GM23338 (cell line): ENCODE results near the gene ADGRD1. TPM values are rescaled to one million over a fixed set of nuclear protein-coding genes. Genes with fewer than 3 reads are reported as not detected.
A peak's percentile ranks its signal among the peaks of the same experiment; 100 is the strongest.

Source experiments
- ATAC-seq: fragments of 200-7000 bp; cut with Tn5 transposase; 3 replicates; pipeline ENCODE4 v1.9.1; 2020
- DNase-seq: peaks from one replicate; pipeline ENCODE4 v3.0.0-alpha.2; 2015; ENCODE audit warnings: low spot score
- H2AFZ ChIP-seq: fragments of 200-600 bp; sonication (generic); 2 replicates; pipeline ENCODE4 v1.8.0; 2016; ENCODE audit warnings: antibody characterized with exemption, mild to moderate bottlenecking, moderate library complexity
- H3F3A ChIP-seq: fragments of 200-600 bp; sonication (generic); replicated peaks from 2 replicates; pipeline ENCODE4 v1.8.0; 2017; ENCODE audit warnings: antibody characterized with exemption, mixed run types, low read depth
- H3K27ac ChIP-seq: fragments of 200-600 bp; sonication (generic); 2 replicates; pipeline ENCODE4 v1.6.1; 2016; ENCODE audit warnings: low read depth
- H3K27me3 ChIP-seq: fragments of 200-600 bp; sonication (generic); 2 replicates; pipeline ENCODE4 v1.8.0; 2016; ENCODE audit warnings: mild to moderate bottlenecking, mixed run types, moderate library complexity; ENCODE audit not compliant: insufficient read depth
- H3K36me3 ChIP-seq: fragments of 200-600 bp; sonication (generic); 2 replicates; pipeline ENCODE4 v1.8.0; 2016; ENCODE audit warnings: mild to moderate bottlenecking; ENCODE audit not compliant: insufficient read depth
- H3K4me1 ChIP-seq: fragments of 200-600 bp; sonication (generic); 2 replicates; pipeline ENCODE4 v1.8.0; 2016; ENCODE audit warnings: mild to moderate bottlenecking, moderate library complexity; ENCODE audit not compliant: insufficient read depth
- H3K4me2 ChIP-seq: fragments of 200-600 bp; sonication (generic); 2 replicates; pipeline ENCODE4 v1.7.1; 2017; ENCODE audit warnings: mixed run types
- H3K4me3 ChIP-seq: fragments of 200-600 bp; sonication (generic); 2 replicates; pipeline ENCODE4 v1.6.1; 2016; ENCODE audit warnings: mixed run types
- H3K79me2 ChIP-seq: fragments of 200-600 bp; sonication (generic); replicated peaks from 2 replicates; pipeline ENCODE4 v1.8.0; 2017; ENCODE audit warnings: mild to moderate bottlenecking; ENCODE audit not compliant: insufficient read depth
- H3K9me2 ChIP-seq: fragments of 200-600 bp; sonication (generic); 2 replicates; pipeline ENCODE4 v1.8.0; 2017; ENCODE audit not compliant: insufficient read depth
- H4K20me1 ChIP-seq: fragments of 200-600 bp; sonication (generic); replicated peaks from 2 replicates; pipeline ENCODE4 v1.8.0; 2017; ENCODE audit warnings: mild to moderate bottlenecking; ENCODE audit not compliant: insufficient read depth
- H3K27ac Mint-ChIP-seq: 2 replicates; pipeline ENCODE4 v1.8.0; 2020; ENCODE audit warnings: inconsistent platforms, mild to moderate bottlenecking, moderate library complexity, mixed read lengths
- H3K27me3 Mint-ChIP-seq: 3 replicates; pipeline ENCODE4 v1.8.0; 2022; ENCODE audit warnings: low read depth, mild to moderate bottlenecking, moderate library complexity, mixed read lengths, inconsistent platforms; ENCODE audit not compliant: insufficient read depth, poor library complexity
- H3K36me3 Mint-ChIP-seq: 3 replicates; pipeline ENCODE4 v1.8.0; 2021; ENCODE audit warnings: low read depth, mild to moderate bottlenecking, inconsistent platforms, moderate library complexity, mixed read lengths
- H3K4me1 Mint-ChIP-seq: 3 replicates; pipeline ENCODE4 v1.8.0; 2020; ENCODE audit warnings: mild to moderate bottlenecking, inconsistent platforms, mixed read lengths
- H3K4me3 Mint-ChIP-seq: 3 replicates; pipeline ENCODE4 v1.8.0; 2021; ENCODE audit warnings: moderate library complexity, mild to moderate bottlenecking, inconsistent platforms, mixed read lengths
- H3K9me3 Mint-ChIP-seq: 3 replicates; pipeline ENCODE4 v1.8.0; 2020; ENCODE audit warnings: moderate library complexity, mild to moderate bottlenecking, inconsistent platforms, mixed read lengths
- CREB1 ChIP-seq: fragments of 250-450 bp; sonication (Bioruptor Pico); IDR thresholded peaks from 2 replicates; pipeline ENCODE4 v1.5.0; 2020; ENCODE audit warnings: low read depth, mild to moderate bottlenecking, moderate library complexity
- JUNB ChIP-seq: IDR thresholded peaks from one replicate; pipeline ENCODE4 v1.6.1; 2016; ENCODE audit warnings: antibody characterized with exemption; ENCODE audit not compliant: unreplicated experiment
- NANOG ChIP-seq: IDR thresholded peaks from 2 replicates; pipeline ENCODE4 v1.6.1; 2016; ENCODE audit warnings: antibody characterized with exemption, borderline replicate concordance
- POLR2AphosphoS5 ChIP-seq: IDR thresholded peaks from 2 replicates; pipeline ENCODE4 v1.6.1; 2016; ENCODE audit warnings: antibody characterized with exemption, low read depth
- STAT1 ChIP-seq: IDR thresholded peaks from one replicate; pipeline ENCODE4 v1.6.1; 2016; ENCODE audit warnings: antibody characterized with exemption; ENCODE audit not compliant: unreplicated experiment
- ZNF114 ChIP-seq: fragments of 250-450 bp; sonication (Bioruptor Pico); IDR thresholded peaks from 2 replicates; pipeline ENCODE4 v1.5.0; 2020; ENCODE audit warnings: mild to moderate bottlenecking, moderate library complexity
- ZNF331 ChIP-seq: fragments of 250-450 bp; sonication (Bioruptor Pico); IDR thresholded peaks from 2 replicates; pipeline ENCODE4 v1.5.0; 2020; ENCODE audit warnings: low read depth, mild to moderate bottlenecking, moderate library complexity
- ZNF462 ChIP-seq: fragments of 250-450 bp; sonication (Bioruptor Pico); IDR thresholded peaks from 2 replicates; pipeline ENCODE4 v1.5.0; 2020; ENCODE audit warnings: mild to moderate bottlenecking, moderate library complexity
- polyA plus RNA-seq: library from polyadenylated mRNA; unstranded; fragments of >200 nt; fragmentation: Nextera tagmentation; extraction: Ambion mirVana; gene quantifications from 2 replicates; pipeline ENCODE4 v1.2.1, GENCODE V29; 2016
- total RNA-seq: library from RNA; depleted of rRNA; stranded (reverse); fragments of >200 nt; shearing (Covaris generic); gene quantifications from 2 replicates; pipeline ENCODE4 v1.2.3, GENCODE V29; 2014
- TF ChIP-seq, protein P1 (sequence below), 2 experiments: fragments of 200-600 bp in 1 of 2; sonication (generic) in 1 of 2; conservative IDR thresholded peaks; 2 replicates each; pipeline versions ENCODE4 v1.5.1 to v1.6.1; 2016 to 2017; ENCODE audit warnings: antibody characterized with exemption in 2 of 2, low read depth in 2 of 2, mild to moderate bottlenecking in 2 of 2, moderate library complexity in 1 of 2

The ADGRD1 gene
- total and polyA plus RNA-seq, 2 experiments from 2014 or later, result 1.4 TPM; not detected in 1

DNA sequence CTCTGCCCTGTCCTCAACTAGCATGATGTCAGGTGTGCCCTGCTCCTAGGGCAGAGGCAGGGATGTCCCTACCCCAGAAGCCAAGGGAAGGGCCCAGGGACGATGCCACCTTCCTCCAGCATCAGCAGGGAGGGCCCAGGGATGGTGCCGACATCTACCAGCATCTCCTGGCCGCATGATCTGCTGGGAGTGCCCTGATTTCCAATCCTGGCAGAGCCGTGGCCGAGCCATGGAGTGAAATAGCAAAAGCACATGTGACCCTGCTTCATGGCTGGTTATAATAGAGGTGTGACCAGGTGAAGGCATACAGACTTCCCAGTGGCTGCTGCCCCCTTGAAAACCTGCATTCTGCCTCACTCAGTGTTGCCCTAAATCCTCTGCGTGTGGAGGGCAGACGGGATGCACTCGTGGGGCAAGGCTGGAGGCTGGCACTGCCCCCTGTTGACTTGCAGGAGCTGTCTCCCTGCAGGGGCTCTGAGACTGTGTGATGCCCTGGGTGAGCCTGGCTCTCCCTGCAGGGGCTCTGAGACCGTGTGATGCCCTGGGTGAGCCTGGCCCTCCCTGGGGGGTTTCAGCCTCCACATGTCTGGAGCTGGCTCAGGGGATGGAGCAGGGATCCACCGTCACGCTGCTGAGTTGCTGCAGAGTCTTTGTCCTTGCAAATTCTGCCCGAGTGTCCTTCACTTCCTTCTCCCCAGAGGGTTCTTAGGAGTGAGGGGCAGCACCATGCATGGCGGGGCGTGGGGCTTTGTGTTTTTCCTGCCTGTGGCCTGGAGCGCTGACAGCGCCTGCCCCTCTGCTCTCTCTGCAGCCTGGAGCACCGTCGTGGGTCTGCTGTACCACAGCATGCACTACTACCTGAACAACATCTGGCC, 51.7 kb downstream of the ADGRD1 start:
- TF ChIP-seq, protein P1, sequence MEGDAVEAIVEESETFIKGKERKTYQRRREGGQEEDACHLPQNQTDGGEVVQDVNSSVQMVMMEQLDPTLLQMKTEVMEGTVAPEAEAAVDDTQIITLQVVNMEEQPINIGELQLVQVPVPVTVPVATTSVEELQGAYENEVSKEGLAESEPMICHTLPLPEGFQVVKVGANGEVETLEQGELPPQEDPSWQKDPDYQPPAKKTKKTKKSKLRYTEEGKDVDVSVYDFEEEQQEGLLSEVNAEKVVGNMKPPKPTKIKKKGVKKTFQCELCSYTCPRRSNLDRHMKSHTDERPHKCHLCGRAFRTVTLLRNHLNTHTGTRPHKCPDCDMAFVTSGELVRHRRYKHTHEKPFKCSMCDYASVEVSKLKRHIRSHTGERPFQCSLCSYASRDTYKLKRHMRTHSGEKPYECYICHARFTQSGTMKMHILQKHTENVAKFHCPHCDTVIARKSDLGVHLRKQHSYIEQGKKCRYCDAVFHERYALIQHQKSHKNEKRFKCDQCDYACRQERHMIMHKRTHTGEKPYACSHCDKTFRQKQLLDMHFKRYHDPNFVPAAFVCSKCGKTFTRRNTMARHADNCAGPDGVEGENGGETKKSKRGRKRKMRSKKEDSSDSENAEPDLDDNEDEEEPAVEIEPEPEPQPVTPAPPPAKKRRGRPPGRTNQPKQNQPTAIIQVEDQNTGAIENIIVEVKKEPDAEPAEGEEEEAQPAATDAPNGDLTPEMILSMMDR (conservative IDR thresholded peaks at IDR 0.05; ENCODE audit: low read depth in 2 of 2), result peak in 1 of 2 experiments; percentile 11; a peak in 1 of 4 replicates
- no peak for TF ChIP-seq ZNF331
- peaks cover 5% of the 10 kb centered on the region for H3K27me3 Mint-ChIP-seq
- H3K27ac Mint-ChIP-seq, result no peak overlapping the region

DNA sequence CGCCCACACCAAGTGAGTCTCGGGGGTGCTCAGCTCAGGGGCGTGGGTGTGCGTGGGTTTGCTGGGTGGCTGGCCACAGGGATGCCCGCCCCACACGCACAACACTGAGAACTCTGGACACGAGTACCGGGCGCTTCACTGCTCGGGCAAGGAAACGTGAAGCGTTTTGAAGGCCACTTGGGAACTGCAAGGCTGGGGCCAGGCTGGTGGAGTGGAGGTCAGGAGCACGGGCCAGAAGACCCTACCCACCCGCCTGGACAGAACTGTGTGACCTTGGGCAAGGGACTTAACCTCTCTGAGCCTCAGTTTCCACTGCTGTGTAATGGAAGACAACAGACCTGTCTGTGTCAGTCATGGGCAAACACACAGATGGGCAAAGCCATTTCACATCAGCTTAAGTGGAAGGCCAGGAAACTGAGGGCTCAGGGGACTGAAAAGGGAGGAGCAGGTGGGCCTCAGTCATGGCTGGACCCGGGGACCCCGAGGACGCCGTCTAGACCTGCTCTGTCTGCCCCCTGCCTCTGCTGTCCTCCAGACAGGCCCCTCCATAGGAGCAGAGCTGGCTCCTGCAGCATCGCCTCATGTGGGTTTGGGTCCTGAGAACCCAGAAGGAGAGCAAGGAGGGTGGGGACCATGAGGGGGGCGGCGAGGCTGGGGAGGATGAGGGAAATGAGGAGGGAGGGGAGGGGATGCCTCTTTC, 52.5 kb downstream of the ADGRD1 start:
- Histone ChIP-seq H3K27me3 (no peaks in the 10 kb centered on the region), H3F3A (no peaks in the 10 kb centered on the region), H3K4me1 (no peaks in the 10 kb centered on the region), H3K36me3 (no peaks in the 10 kb centered on the region), H3K4me3 (no peak overlapping the region), H4K20me1 (no peaks in the 10 kb centered on the region), H3K27ac (no peak overlapping the region), H2AFZ (no peak overlapping the region), H3K9me2 (no peaks in the 10 kb centered on the region), H3K79me2 (no peaks in the 10 kb centered on the region), H3K4me2 (no peak overlapping the region)
- H3K36me3 Mint-ChIP-seq, result no peaks in the 10 kb centered on the region
- no peak for ATAC-seq
- no peak overlapping the region for H3K27ac Mint-ChIP-seq
- H3K4me1 Mint-ChIP-seq, result no peaks in the 10 kb centered on the region
- no peaks in the 10 kb centered on the region for H3K9me3 Mint-ChIP-seq
- H3K4me3 Mint-ChIP-seq, result no peak overlapping the region
- H3K27me3 Mint-ChIP-seq, result peaks cover 7% of the 10 kb centered on the region
- no peak for DNase-seq
- TF ChIP-seq CREB1 (CRISPR knock-in tag), result no peak
- no peak for TF ChIP-seq JUNB
- TF ChIP-seq, protein P1 (conservative IDR thresholded peaks at IDR 0.05; ENCODE audit: low read depth in 2 of 2), result no peak
- no peak for TF ChIP-seq ZNF114
- TF ChIP-seq POLR2AphosphoS5, result no peak
- no peak for TF ChIP-seq ZNF331
- TF ChIP-seq STAT1, result no peak
- TF ChIP-seq NANOG, result no peak
- TF ChIP-seq ZNF462 (CRISPR knock-in tag), result no peak

More for the DNA sequence above, 51.7 kb downstream of the ADGRD1 start:
- no peaks in the 10 kb centered on the region for H3K4me1 ChIP-seq
- DNase-seq (no peak), ATAC-seq (no peak)
- H3F3A ChIP-seq, result no peaks in the 10 kb centered on the region
- H2AFZ ChIP-seq, result no peak overlapping the region
- H3K27ac ChIP-seq, result no peak overlapping the region
- Mint-ChIP-seq H3K4me1 (no peaks in the 10 kb centered on the region), H3K36me3 (peaks cover under 1% of the 10 kb centered on the region; the same call in 1 of the 3 replicates), H3K9me3 (no peaks in the 10 kb centered on the region), H3K4me3 (no peak overlapping the region)
- H3K4me3 ChIP-seq, result no peak overlapping the region
- no peaks in the 10 kb centered on the region for H3K9me2 ChIP-seq
- no peak overlapping the region for H3K4me2 ChIP-seq
- H4K20me1 ChIP-seq, result no peaks in the 10 kb centered on the region
- H3K79me2 ChIP-seq, result no peaks in the 10 kb centered on the region
- no peaks in the 10 kb centered on the region for H3K27me3 ChIP-seq
- no peaks in the 10 kb centered on the region for H3K36me3 ChIP-seq
